ENCODE data around the gene BABAM2.

DNA sequence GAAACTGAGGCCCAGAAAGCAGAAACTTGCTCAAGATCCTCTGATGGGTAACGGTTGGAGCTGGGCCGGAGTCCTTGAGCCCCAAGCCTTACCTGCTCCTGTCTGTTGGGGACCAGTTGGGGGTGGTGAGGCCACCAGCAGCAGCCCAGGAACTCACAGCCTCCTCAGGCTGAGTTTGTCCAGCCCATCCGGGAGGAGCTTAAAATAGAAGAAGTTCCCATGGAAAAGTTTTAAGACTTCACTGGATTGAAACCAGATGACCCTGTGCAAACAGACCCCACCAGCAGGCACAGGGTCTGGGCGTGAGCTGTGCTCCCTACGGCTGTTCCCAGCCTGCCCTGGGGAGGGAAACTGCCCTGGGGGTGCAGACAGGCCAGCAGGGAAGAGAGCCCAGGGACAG, 461.6 kb downstream of the BABAM2 start:
- TF ChIP-seq EZH2 (IDR thresholded peaks at IDR 0.05; ENCODE audit: insufficient read depth, poor library complexity, severe bottlenecking): no peak
- no peak for TF ChIP-seq EZH2phosphoT487 (IDR thresholded peaks at IDR 0.05; ENCODE audit: insufficient read depth, low read depth)
